Measurements from ENCODE around the gene MACROD1. TPM values are rescaled to one million over a fixed set of nuclear protein-coding genes. Genes with fewer than 3 reads are reported as not detected.
A peak's percentile ranks its signal among the peaks of the same experiment; 100 is the strongest.

MACROD1 gene
- total and polyA plus RNA-seq, 2 of the 13 experiments (the other 11 are each of a cell fraction or from before 2014, with no cell fraction given) = 23.1 to 34.5 TPM

GRCh38 chr11:64007629-64008282 is 158.2 kb downstream of the MACROD1 start (continued):
- TF ChIP-seq ZNF784 (CRISPR knock-in tag; IDR thresholded peaks at IDR 0.05; ENCODE audit: borderline replicate concordance) (peak; percentile 46; the same call in 1 of the 2 replicates), ZNF260 (CRISPR knock-in tag; IDR thresholded peaks at IDR 0.05; ENCODE audit: borderline replicate concordance, low read depth) (no peak), MAX (IDR thresholded peaks at IDR 0.05) (0 out of 2 replicates have a peak, but pooled peaks have one; percentile 59), ZHX2 (IDR thresholded peaks at IDR 0.05; ENCODE audit: low read depth) (no peak), ZHX2 (CRISPR knock-in tag; IDR thresholded peaks at IDR 0.05; ENCODE audit: borderline replicate concordance) (no peak), ZNF841 (CRISPR knock-in tag; IDR thresholded peaks at IDR 0.05; ENCODE audit: borderline replicate concordance) (no peak), DNMT3B (CRISPR knock-in tag; conservative IDR thresholded peaks at IDR 0.05) (no peak), HNRNPLL (IDR thresholded peaks at IDR 0.05; ENCODE audit: low read depth, low read length, poor library complexity, severe bottlenecking) (peak; percentile 85), SP1 (IDR thresholded peaks at IDR 0.05) (no peak), SP1 (CRISPR knock-in tag; IDR thresholded peaks at IDR 0.05) (peak; percentile 61), LRRFIP1 (CRISPR knock-in tag; conservative IDR thresholded peaks at IDR 0.05) (no peak), EEA1 (CRISPR knock-in tag; IDR thresholded peaks at IDR 0.05; ENCODE audit: borderline replicate concordance) (no peak), ZBTB21 (CRISPR knock-in tag; IDR thresholded peaks at IDR 0.05) (no peak), HMGA1 (CRISPR knock-in tag; conservative IDR thresholded peaks at IDR 0.05) (no peak), ZFP41 (CRISPR knock-in tag; IDR thresholded peaks at IDR 0.05; ENCODE audit: borderline replicate concordance) (no peak), POLR2G (IDR thresholded peaks at IDR 0.05; ENCODE audit: low read depth, low read length) (peak; percentile 81), ZNF740 (CRISPR knock-in tag; IDR thresholded peaks at IDR 0.05) (0 out of 2 replicates have a peak, but pooled peaks have one; percentile 56), CAMTA2 (CRISPR knock-in tag; IDR thresholded peaks at IDR 0.05; ENCODE audit: borderline replicate concordance) (no peak)

Data from HepG2 (cell line).